HCT116 (cell line): ENCODE data around the gene NANOGP8. TPM values are rescaled to one million over a fixed set of nuclear protein-coding genes. Genes with fewer than 3 reads are reported as not detected.

Experiments used
- ATAC-seq: fragments of 200-7000 bp; cut with Tn5 transposase; 2 replicates; pipeline ENCODE4 v1.9.1; 2020; ENCODE audit warnings: mild to moderate bottlenecking, moderate library complexity
- BruUV-seq: library from RNA; stranded (reverse); fragments of 400-500 nt; replicated peaks from 2 replicates; lab custom pipeline; 2021; lab: Mats Ljungman, UMichigan
- CTCF ChIA-PET: fragments of 300-600 bp; sonication (Branson Sonifier 250); formaldehyde crosslinking; loops from one replicate; lab custom pipeline; 2021; ENCODE audit warnings: antibody characterized with exemption; lab: Charles Lee
- POLR2A ChIA-PET: fragments of 300-600, 350-600 bp; sonication (Branson Sonifier 250); formaldehyde crosslinking; loops from one replicate; lab custom pipeline; 2021; ENCODE audit warnings: antibody characterized with exemption; lab: Charles Lee
- RAD21 ChIA-PET, 2 experiments: fragments of 300-600 bp; sonication (Branson Sonifier 250); formaldehyde crosslinking; loops; one replicate each; lab custom pipeline; 2023; ENCODE audit warnings: low total read pairs in 2 of 2; ENCODE audit not compliant: uncharacterized antibody in 2 of 2, unreplicated experiment in 2 of 2, low non-redundant PET in 1 of 2; lab: Charles Lee
- DNase-seq: peaks from one replicate; pipeline ENCODE4 v3.0.0-alpha.2; 2010; ENCODE audit warnings: low read depth, low spot score
- H2AFZ ChIP-seq: fragments of 200-600 bp; shearing (Covaris generic), sonication (generic); 2 replicates; pipeline ENCODE4 v1.6.1; 2017; ENCODE audit warnings: low read depth, mixed run types, mixed read lengths, antibody characterized with exemption, low read length; ENCODE audit not compliant: poor library complexity, severe bottlenecking
- H3K27ac ChIP-seq: 2 replicates; pipeline ENCODE4 v1.5.1; 2012; ENCODE audit warnings: low read depth, low read length
- H3K27me3 ChIP-seq: fragments of 200-600 bp; sonication (generic); 2 replicates; pipeline ENCODE4 v1.6.1; 2016; ENCODE audit warnings: mixed run types, low read length, mixed read lengths; ENCODE audit not compliant: insufficient read depth
- H3K36me3 ChIP-seq, 2 experiments: fragments of 200-500 bp in 1 of 2; fragments of 200-600 bp in 1 of 2; sonication (Bioruptor generic) in 1 of 2; sonication (generic) in 1 of 2; 2 replicates each; pipeline versions ENCODE4 v1.5.1 to v1.6.1; 2014 to 2016; ENCODE audit warnings: low read length in 2 of 2, inconsistent platforms in 1 of 2, mixed read lengths in 1 of 2, mixed run types in 1 of 2; ENCODE audit not compliant: insufficient read depth in 2 of 2, control insufficient read depth in 1 of 2
- H3K4me1 ChIP-seq, 2 experiments: fragments of 200-600 bp in 1 of 2; sonication (generic) in 1 of 2; 2 replicates each; pipeline versions ENCODE4 v1.5.1 to v1.6.1; 2012 to 2017; ENCODE audit warnings: low read length in 2 of 2, inconsistent platforms in 1 of 2, mild to moderate bottlenecking in 1 of 2, mixed read lengths in 1 of 2, mixed run types in 1 of 2, moderate library complexity in 1 of 2; ENCODE audit not compliant: insufficient read depth in 2 of 2, control insufficient read depth in 1 of 2
- H3K4me2 ChIP-seq: fragments of 200-600 bp; sonication (generic); 2 replicates; pipeline ENCODE4 v1.6.1; 2017; ENCODE audit warnings: mixed run types, low read length, mixed read lengths
- H3K4me3 ChIP-seq, 2 experiments: fragments of 200-600 bp in 1 of 2; sonication (generic) in 1 of 2; replicated peaks in 1 of 2; 2 replicates each; pipeline ENCODE4 v1.5.1; 2011 to 2016; ENCODE audit warnings: low read length in 2 of 2, control low read depth in 1 of 2, low read depth in 1 of 2, mild to moderate bottlenecking in 1 of 2, mixed read lengths in 1 of 2, mixed run types in 1 of 2
- H3K79me2 ChIP-seq: fragments of 200-600 bp; sonication (generic); 2 replicates; pipeline ENCODE4 v1.6.1; 2017; ENCODE audit warnings: mild to moderate bottlenecking, mixed run types, low read length, moderate library complexity, mixed read lengths; ENCODE audit not compliant: insufficient read depth
- H3K9ac ChIP-seq: fragments of 200-600 bp; sonication (generic); 2 replicates; pipeline ENCODE4 v1.6.1; 2016; ENCODE audit warnings: low read length, mixed read lengths
- H3K9me2 ChIP-seq: fragments of 200-600 bp; sonication (generic), shearing (Covaris generic); 2 replicates; pipeline ENCODE4 v1.6.1; 2017; ENCODE audit warnings: mixed run types, mild to moderate bottlenecking, moderate library complexity; ENCODE audit not compliant: insufficient read depth
- H3K9me3 ChIP-seq, 2 experiments: fragments of 200-500 bp in 1 of 2; fragments of 200-600 bp in 1 of 2; sonication (Bioruptor generic) in 1 of 2; sonication (generic) in 1 of 2; 2 replicates each; pipeline ENCODE4 v1.6.1; 2014 to 2017; ENCODE audit warnings: low read length in 2 of 2, mixed read lengths in 2 of 2, inconsistent platforms in 1 of 2, low read depth in 1 of 2, mild to moderate bottlenecking in 1 of 2, mixed run types in 1 of 2, moderate library complexity in 1 of 2; ENCODE audit not compliant: control insufficient read depth in 1 of 2, insufficient read depth in 1 of 2
- H4K20me1 ChIP-seq: fragments of 200-600 bp; sonication (generic), shearing (Covaris generic); 2 replicates; pipeline ENCODE4 v1.6.1; 2017; ENCODE audit warnings: mixed run types, mild to moderate bottlenecking, moderate library complexity; ENCODE audit not compliant: insufficient read depth
- ATF3 ChIP-seq: IDR thresholded peaks from 2 replicates; pipeline ENCODE4 v1.6.1; 2012
- ELF1 ChIP-seq: IDR thresholded peaks from 2 replicates; pipeline ENCODE4 v1.6.1; 2012; ENCODE audit warnings: low read depth, borderline replicate concordance
- EZH2phosphoT487 ChIP-seq: fragments of 200-600 bp; IDR thresholded peaks from 2 replicates; pipeline ENCODE4 v1.6.1; 2018; ENCODE audit warnings: antibody characterized with exemption, borderline replicate concordance
- POLR2A ChIP-seq: IDR thresholded peaks from 2 replicates; pipeline ENCODE4 v1.7.0; 2011; ENCODE audit warnings: borderline replicate concordance; ENCODE audit not compliant: insufficient read depth, insufficient read length; ENCODE audit errors: extremely low read depth
- REST ChIP-seq: IDR thresholded peaks from 2 replicates; pipeline ENCODE4 v1.6.1; 2012; ENCODE audit warnings: low read depth
- SIN3A ChIP-seq: IDR thresholded peaks from 2 replicates; pipeline ENCODE4 v1.6.1; 2012; ENCODE audit warnings: low read depth
- SRF ChIP-seq: IDR thresholded peaks from 2 replicates; pipeline ENCODE4 v1.6.1; 2012; ENCODE audit warnings: low read depth
- intact Hi-C: fragments of 100-400 bp; cut with micrococcal nuclease; formaldehyde crosslinking; loops from 2 replicates; pipeline ENCODE4 v1.10.0; 2022
- total RNA-seq: library from RNA; stranded (reverse); gene quantifications from one replicate; pipeline ENCODE4 v1.2.1, GENCODE V29; 2021; ENCODE audit not compliant: unreplicated experiment

Gene NANOGP8
- total RNA-seq, 1 experiment from 2014 or later, result not detected

GRCh38 chr15:35054380-35054779 is 30.7 kb downstream of the NANOGP8 start:
- RAD21 ChIA-PET, result no interaction called here
- no peak overlapping the region for H3K4me3 ChIP-seq
- no peak overlapping the region for H2AFZ ChIP-seq
- no peaks in the 10 kb centered on the region for H3K36me3 ChIP-seq
- no peak overlapping the region for H3K9ac ChIP-seq
- no TSS peak for BruUV-seq
- TF ChIP-seq REST, result no peak
- no peak for TF ChIP-seq ATF3
- TF ChIP-seq EZH2phosphoT487, result no peak
- no peak for TF ChIP-seq POLR2A
- POLR2A ChIA-PET, result no interaction called here
- no peaks in the 10 kb centered on the region for H3K4me1 ChIP-seq
- DNase-seq (no peak), ATAC-seq (no peak)
- H3K27me3 ChIP-seq, result no peaks in the 10 kb centered on the region
- no peaks in the 10 kb centered on the region for H3K79me2 ChIP-seq
- intact Hi-C loops, result no loop called here
- no peaks in the 10 kb centered on the region for H4K20me1 ChIP-seq
- no peaks in the 10 kb centered on the region for H3K9me2 ChIP-seq
- no peak overlapping the region for H3K4me2 ChIP-seq
- H3K27ac ChIP-seq, result no peak overlapping the region
- H3K9me3 ChIP-seq, result no peaks in the 10 kb centered on the region
- CTCF ChIA-PET, result no interaction called here

- Histone ChIP-seq H3K9me2 (no peaks in the 10 kb centered on the region), H3K79me2 (no peaks in the 10 kb centered on the region), H3K4me1 (no peaks in the 10 kb centered on the region), H3K4me2 (no peak overlapping the region), H3K4me3 (no peak overlapping the region), H4K20me1 (no peaks in the 10 kb centered on the region), H3K36me3 (no peaks in the 10 kb centered on the region), H3K27me3 (no peaks in the 10 kb centered on the region), H3K9me3 (no peaks in the 10 kb centered on the region), H2AFZ (no peak overlapping the region), H3K27ac (no peak overlapping the region), H3K9ac (no peak overlapping the region)
- ChIA-PET CTCF (no interaction called here), POLR2A (no interaction called here), RAD21 (no interaction called here)
- ATAC-seq, result no peak
- intact Hi-C loops, result no loop called here
- no peak for DNase-seq
- TF ChIP-seq ATF3, result no peak
- no peak for TF ChIP-seq ELF1
- TF ChIP-seq REST, result no peak
- TF ChIP-seq SRF, result no peak
- no peak for TF ChIP-seq SIN3A
- no TSS peak for BruUV-seq
Measured at GRCh38 chr15:35047996-35048395, 37.1 kb downstream of the NANOGP8 start.
